NCI-H226 (cell line): ENCODE measurements around the gene GLDN.

ENCODE experiments used
- DNase-seq: peaks from one replicate; pipeline ENCODE4 v3.0.0-alpha.2; 2015

The GLDN gene

GRCh38 chr15:51323749-51324148, 17.7 kb upstream of the GLDN start:
- no peak for DNase-seq

- no peak for DNase-seq
Observed at GRCh38 chr15:51325167-51325566, 16.3 kb upstream of the GLDN start.

GRCh38 chr15:51327081-51327480, 14.4 kb upstream of the GLDN start:
- DNase-seq: no peak

- DNase-seq: no peak
Observed at GRCh38 chr15:51328926-51329325, 12.5 kb upstream of the GLDN start.

GRCh38 chr15:51331141-51331540, 10.3 kb upstream of the GLDN start:
- peak; percentile 99 for DNase-seq

- peak; percentile 80 for DNase-seq
Observed at GRCh38 chr15:51332206-51333147, 9.0 kb upstream of the GLDN start.

DNA sequence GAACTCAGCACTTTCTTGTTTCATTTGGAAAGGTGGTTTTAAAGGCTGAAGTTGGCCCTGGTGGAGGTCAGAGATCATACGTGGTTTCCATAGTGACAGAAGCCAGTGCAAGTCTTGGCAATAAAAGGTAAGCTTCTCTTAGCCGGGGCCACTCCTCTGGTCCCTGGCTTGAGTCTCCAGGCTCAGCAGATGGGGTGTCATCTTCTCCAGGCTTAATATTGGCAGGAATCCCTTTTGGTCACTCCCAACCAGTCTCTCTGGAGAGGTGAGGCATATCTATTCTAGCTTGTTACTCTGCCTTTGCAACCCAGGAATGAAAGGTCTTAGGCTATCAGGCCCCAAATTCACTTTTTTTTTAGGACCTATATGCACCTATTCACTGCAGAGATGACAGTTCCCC, 7.9 kb upstream of the GLDN start:
- DNase-seq: no peak

- no peak for DNase-seq
Observed at GRCh38 chr15:51334011-51334451, 7.4 kb upstream of the GLDN start.

- no peak for DNase-seq
Observed at GRCh38 chr15:51335087-51335486, 6.4 kb upstream of the GLDN start.

DNA sequence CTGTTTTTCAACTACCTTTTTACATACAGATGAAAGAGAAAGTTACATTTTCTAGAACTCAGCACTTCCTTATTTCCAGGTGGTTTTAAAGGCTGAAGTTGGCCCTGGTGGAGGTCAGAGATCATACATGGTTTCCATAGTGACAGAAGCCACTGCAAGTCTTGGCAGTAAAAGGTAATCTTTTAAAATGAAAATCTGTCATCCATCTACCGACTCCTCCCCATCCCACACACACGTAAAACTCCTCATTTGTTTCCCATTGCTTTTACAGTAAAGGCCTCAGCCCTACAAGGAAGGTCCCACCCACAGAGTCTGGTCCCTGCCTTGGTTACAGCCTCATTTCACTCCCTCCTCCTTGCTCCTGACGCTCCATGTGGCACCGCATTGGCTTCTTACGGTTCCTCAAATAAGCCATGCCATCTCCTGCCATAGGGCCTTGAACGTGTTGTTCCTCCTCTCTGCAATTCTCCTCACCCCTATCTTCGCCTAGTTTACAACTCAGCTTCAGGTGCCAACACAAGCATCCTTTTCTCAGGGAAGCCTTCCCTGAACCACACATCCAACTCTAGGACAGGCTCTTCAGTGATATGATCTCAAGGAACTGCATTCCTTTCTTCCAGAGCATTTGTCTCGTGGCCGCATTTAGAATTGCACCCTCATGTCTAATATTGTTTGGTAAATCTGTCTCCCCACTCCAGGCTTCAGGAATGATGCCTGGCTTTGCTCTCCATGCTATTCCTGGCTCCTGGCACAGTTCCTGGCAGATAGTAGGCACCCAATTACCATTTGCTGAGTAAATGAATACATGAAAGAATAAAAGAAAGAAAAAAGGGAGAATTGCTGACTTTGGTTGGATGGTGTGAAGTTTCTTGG, 5.7 kb upstream of the GLDN start:
- no peak for DNase-seq

- DNase-seq: no peak
Observed at GRCh38 chr15:51338496-51338895, 3.0 kb upstream of the GLDN start, which contains the start of gene CYP19A1. Gene CYP19A1 (minus strand): TSS chr15:51338596. CDS start chr15:51242912, 95,684 bp downstream.

GRCh38 chr15:51342227-51342999, 958 bp downstream of the GLDN start:
- no peak for DNase-seq

GRCh38 chr15:51343466-51343865, 2.0 kb downstream of the GLDN start:
- DNase-seq: no peak

DNA sequence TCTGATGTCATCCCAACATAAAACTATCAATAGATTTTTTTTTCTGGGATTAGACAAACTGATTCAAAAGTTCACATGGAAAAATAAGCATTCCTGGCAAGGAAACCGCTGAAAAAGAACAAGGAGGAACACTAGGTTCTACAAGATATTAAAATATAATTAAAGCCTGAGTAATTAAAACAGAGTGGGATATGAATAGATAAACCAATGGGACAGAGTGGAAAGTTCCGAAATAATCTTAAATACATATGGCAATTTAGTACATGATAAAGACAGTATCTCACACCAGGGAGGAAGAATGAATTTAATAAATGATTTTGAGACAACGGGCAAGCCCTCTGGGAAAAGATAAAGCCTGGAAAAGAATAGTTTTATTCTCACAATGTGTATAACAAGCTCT, 4.7 kb downstream of the GLDN start:
- DNase-seq: no peak

DNA sequence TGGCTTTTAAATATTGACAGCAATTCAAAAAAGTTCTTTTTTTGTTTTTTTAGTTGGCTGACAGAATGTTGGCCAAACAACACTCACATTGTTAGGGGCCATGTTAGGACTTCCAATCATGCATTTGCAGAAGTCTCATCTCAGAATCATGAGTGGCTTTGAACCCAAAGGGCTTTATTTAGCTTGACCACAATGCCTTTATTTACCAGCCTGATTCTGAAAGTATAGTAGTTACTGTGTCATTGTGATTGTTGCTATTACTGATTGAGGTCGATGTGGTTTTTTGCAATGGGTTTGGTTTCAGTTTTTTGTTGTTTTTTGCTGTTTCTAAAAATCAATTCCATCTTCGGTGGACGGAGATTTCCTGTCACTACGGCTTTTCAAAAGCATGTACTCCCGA, 7.2 kb downstream of the GLDN start:
- no peak for DNase-seq

- no peak for DNase-seq
Observed at GRCh38 chr15:51349156-51349844, 7.8 kb downstream of the GLDN start.

GRCh38 chr15:51350723-51351122, 9.3 kb downstream of the GLDN start:
- DNase-seq: no peak

DNA sequence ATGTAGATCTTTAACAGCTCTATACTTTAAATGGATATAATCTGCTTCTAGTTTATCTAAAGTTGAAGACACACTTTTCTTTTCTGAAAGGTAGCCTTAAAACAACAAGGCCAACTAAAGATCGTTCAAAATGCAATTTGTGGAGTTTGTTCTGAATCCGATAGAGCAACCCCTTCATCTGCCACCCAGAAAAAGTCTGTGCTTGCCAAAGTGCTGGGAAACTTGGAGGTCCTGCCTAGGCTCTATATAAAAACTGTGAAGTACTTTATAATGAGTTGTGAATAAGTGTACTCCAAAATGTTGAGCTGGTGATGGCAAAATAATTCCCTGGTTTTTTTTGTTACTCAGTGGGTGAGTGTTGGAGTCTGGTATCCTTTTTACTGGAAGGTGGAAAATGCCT, 12.5 kb downstream of the GLDN start:
- DNase-seq: no peak

DNA sequence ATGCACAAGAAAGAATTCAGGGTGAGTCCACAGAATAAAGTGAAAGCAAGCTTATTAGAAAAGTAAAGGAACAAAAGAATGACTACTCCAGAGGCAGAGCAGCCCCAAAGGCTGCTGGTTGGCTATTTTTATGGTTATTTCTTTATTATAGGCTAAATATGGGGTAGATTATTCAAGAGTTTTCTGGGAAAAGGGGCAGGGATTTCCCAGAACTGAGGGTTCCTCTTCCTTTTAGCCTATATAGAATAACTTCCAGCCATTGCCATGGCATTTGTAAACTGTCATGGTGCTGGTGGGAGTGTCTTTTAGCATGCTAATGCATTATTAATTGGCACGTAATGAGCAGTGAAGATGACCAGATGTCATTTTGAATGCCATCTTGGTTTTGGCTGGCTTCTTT, 13.6 kb downstream of the GLDN start:
- DNase-seq: no peak

- DNase-seq: no peak
Observed at GRCh38 chr15:51356147-51356546, 14.7 kb downstream of the GLDN start.

GRCh38 chr15:51356983-51357382, 15.5 kb downstream of the GLDN start:
- no peak for DNase-seq

DNA sequence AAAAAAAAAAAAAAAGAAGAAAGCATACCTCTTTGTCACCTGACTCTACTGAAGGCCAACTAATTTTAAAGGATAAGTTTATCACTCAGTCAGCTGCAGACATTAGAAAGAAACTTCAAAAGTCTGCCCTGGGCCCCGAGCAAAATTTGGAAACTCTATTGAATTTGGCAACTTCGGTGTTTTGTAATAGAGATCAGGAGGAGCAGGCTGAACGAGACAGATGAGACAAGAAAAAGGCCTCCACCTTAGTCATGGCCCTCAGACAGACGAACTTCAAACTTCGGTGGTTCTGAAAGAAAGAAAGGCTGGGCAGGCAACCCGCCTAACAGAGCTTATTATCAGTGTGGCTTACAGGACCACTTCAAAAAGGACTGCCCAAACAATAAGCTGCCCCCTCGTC, 18.5 kb downstream of the GLDN start:
- no peak for DNase-seq
